HuH-7.5 (cell line): ENCODE data around the gene EPC1.
"Not testable (repeated sequence)": the region's sequence is repeated elsewhere in the genome, so short reads cannot be mapped to it uniquely, and the experiment has no call there.

Experiments
- DNase-seq: peaks from one replicate; pipeline ENCODE4 v3.0.0; 2011; ENCODE audit warnings: low spot score

Gene EPC1

DNA sequence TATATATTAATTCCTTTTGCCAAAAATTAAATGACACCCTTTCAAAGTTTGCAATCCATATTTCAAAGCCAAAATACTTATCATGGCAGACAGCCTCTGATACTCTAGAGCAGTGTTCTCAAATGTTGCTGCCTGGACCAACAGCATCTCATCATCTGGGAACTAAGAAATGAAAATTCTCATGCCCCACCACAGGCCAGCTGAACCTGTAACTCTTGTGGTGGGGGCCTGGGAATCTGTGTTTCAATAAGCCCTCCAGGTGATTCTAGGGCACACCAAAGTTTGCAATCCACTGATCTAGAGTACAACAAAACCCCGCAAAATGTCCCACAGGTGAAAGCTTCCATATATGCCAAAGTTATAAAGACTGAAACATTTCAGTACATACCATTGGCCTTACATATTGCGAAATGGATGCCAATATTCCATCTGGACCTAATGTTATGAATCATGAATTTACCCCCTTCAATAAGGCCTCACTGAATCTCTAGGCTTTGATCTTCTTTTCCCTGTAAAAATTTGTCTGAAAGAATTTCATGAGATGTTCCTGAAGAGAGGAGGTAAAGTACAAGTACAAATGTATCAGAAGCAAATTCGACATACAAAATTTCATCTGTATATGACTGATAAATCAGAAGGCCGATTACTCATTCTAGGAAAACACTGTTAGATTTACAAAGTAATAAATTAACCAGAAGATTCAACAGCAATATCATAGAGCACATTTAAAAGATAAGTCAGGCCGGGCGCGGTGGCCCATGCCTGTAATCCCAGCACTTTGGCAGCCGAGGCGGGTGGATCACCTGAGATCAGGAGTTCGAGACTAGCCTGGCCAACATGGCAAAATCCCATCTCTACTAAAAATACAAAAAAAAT lies 25.3 kb upstream of the EPC1 start:
- DNase-seq = no peak

DNA sequence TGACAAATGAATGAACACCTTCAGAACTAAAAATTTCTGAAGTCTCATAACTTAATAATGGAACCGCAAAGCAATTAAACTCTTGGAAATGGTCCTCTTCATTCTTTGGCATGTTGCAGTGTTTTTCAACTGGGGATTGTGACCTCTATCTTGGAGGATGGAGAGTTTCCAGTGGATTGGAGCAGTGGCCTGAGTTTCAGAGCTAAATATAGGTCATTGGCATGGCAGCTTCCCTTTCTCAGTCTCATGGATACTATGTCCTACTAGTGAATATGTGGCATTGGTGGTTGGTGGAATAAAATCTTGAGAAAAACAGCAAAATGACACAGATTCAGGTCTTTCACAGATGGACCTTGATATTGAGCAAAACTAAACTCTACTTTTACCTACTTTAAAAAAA lies 24.1 kb upstream of the EPC1 start:
- DNase-seq = no peak

DNA sequence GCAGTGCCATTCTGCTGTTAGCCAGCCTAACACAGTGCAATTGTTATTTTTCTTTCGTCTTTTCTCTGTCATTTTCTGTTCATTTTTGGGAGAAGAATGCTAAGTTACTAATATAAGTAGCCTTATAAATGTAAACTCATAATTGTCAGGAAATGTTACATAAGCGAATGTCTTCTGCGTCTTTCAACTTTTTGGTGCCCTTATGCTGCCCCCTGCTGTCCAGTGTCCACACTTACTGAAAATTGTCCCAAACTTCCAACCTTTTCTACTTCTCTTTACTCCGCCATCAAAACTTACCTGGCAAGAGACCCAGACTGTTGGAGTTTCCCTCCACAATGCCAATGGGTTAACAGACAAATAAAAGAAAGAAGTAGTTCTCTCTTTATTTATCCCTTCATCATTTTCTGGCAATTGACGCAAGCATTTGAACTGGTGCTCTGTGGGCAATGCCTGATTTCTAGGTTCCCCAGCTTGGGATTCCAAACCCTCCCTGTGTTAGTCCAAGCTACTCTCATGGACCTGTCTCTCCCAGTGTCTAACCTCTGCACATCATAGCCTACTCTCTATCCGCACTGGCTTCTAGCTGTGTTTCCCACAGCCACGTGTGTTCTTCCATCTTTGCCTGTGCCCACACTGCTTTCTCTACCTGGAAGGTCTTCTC lies 21.0 kb upstream of the EPC1 start:
- no peak for DNase-seq

DNA sequence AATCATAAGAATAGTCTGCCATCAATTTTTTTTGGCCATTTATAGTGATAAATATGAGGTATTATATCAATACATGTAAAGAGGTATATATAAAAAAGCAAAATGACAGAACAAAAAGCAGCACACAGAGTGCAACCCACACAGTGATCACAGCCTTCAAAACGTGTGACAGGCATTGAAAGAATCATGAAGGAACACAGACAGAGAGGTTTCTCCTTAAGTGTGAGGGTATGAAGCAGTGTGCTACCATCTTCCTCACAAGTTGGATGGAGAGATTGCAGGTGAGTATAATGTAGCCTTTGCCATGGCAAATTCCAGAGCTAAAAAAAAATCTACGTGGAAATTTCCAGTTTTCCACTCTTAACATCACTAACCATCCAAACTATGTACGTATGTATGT lies 19.6 kb upstream of the EPC1 start:
- DNase-seq = no peak

DNA sequence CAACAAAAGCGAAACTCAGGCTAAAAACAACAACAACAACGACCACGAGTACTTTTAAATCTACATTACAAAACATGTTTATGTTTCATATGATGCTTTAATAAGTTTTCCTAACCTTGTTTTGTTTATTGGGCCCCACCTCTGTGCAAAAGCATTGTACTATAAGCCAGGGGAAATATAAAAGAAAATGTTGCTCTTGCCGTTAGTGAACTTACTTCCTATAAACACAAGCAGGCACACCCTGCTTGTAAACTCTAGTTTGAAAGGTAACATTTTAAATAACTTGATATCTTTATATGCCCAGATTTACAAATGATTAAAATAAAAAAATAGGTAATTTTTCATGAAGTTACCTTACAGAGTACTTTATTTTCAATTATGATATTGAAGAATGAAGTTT lies 19.2 kb upstream of the EPC1 start:
- DNase-seq = no peak

DNA sequence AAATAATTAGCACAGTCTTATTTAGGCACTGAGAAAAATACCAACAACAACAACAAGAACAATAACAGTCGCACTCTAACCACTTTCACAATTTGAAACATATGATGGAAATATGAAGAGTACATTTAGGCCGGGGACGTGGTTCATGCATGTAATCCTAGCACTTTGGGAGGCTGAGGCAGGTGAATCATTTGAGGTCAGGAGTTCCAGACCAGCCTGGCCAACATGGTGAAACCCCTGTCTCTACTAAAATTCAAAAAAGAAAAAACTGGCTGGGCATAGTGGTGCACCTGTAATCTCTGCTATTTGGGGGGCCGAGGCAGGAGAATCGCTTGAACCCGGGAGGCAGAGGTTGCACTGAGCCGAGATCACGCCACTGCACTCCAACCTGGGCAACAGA lies 18.4 kb upstream of the EPC1 start:
- not testable (repeated sequence) for DNase-seq

DNA sequence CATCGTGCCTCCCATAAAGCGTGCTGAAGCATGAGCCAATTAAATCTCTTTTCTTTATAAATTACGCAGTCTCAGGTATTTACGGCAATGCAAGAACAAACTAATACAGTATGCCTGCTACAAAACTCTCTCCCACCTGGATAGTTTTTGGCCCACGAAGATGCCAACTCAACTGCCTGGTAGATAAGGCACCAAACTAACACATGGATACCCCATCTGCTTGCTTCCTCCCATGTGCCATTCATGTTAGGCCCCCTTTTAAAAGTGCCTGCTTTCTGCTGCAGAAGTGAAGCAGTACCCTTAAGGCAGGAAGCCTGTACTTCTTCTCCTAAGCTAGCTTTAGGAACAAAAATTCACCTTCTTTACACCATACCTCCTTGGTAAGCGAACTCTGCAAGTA lies 15.6 kb upstream of the EPC1 start:
- DNase-seq = no peak

DNA sequence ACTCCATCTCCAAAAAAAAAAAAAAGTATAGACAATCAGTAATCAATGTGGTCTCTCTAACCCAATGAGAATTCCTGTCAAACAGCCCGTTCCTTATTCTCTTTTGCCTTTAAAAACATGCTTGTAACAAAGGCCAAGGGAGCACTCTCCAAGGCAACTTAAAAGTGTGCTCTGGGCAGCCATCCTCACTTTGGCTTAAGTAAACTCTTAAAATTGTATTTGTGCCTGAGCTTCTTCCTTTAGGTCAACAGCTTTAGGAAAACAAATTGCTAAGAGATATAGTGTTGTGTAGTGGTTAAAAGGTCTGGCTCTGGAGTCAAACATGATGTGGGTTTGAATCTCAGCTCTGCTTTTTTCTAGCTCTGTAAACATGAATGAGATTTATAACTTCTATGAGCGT lies 13.9 kb upstream of the EPC1 start:
- no peak for DNase-seq

DNA sequence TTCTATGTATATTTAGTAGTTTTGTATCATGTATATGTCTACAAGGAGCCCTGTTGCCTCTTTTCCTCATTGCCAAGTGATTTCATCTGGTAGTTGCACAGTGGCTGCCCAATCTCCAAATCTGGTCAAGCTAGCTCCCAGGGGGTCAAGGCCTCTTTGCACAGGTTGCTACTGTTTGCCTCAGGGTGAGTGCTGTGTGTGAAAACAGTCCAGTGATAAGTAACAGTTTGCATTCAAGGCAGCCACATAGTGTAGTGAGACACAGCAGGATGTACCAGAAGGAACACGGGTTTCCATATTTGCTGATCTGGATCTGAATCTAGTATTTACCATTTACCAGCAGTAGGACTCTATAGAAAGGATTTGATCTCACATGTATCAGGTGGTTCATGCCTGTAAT lies 13.3 kb upstream of the EPC1 start:
- no peak for DNase-seq

DNA sequence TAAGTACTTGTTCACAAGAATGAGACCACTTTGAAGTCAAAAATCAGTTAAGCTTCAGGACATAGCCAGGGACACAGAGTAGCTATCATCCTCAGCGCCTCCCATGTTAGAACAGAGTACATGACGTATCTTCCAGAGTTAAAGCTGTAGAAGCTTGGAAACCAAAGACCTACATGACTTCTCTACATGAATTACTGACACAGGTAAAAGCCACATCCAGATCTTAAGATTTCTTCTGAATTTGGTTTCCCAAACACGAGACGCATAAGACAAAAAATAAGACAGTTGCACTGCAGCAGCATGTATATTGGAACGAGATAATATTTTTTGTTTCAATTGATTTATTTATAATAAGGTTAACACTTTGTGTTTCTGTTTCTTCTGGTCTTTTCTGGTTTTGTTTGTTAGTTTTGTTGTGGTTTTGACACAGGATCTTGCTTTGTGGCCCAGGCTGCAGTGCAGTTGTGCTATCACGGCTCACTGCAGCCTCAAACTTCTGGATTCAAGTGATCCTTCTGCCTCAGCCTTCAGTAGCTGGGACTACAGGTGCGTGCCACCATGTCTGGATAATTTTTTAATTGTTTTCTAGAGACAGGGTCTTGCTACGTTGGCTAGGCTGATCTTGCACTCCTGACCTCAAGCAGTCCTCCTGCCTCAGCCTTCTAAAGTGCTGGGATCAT lies 10.2 kb upstream of the EPC1 start:
- DNase-seq = no peak

DNA sequence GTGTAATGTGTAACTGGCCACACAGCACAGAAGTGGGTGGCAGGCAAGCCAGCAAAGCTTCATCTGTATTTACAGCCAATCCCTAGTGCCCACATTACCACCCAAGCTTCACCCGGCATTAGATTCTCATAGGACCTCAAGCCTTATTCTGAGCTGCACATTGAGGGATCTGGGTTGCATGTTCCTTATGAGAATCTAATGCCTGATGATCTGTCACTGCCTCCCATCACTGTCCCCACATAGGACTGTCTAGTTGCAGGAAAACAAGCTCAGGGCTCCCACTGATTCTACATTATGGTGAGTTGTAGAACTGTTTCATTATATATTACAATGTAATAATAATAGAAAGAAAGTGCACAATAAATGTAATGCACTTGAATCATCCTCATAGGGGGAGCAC lies 7.7 kb upstream of the EPC1 start:
- DNase-seq = not testable (repeated sequence)

DNA sequence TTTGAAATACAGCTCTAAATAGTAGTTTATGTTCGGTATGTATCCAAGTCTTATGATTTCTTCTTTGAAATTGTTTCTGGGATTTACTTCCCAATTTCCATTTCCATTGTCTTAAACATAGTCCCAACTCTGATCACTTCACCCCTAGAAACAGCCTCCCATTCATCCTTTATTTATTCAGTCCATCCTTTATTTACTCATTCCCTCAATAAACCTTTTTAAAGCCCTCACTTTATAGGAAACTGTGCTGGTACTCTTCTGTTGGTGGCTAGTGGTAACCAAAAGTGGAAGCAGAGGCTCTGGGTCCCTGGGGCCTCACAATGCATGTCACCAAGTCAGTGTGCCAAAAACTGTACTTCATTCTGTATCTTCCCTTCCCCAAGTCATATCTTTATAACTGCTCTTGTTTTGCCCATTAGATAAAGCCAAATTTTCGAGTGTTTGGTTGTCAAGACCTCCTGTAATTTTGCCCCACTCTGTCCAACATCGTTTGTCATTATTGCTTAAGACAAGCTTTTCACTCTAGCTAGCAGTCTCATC lies 3.9 kb upstream of the EPC1 start:
- DNase-seq = no peak

DNA sequence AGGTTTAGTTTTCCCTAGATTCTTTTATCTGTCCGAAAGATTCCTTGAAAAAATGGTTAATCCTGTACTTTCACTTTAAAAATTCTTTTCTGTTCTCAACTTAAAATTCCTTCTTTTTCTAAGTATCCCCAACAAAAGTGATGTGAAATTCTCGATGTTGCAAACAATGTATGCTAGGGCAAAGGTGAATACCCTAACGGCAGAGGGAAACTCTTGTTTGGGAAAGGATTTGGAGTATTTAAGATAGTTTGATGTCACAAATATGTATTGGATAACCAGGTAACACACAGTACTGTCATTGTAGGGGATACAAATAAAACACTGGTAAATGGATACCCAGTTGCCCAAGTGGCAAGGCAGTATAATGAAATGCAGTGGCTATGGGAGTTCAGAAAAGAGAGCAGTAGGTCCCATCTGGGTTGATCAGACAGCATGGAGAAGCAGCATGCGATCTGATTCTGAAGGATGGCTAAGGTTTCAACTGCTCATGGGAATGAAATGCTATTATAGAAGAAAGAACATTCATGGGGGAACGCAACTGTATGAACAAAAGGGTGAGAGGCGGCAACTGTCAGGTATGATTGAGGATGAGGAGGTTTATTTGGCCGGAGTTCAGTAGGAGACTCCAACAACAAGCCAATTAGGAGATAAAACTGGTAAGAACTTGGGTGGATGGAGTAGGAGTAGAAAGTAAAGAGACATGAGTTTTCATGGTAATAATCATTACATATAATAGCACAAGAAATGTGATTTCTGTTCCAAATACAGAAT lies 3.2 kb upstream of the EPC1 start:
- DNase-seq = no peak

DNA sequence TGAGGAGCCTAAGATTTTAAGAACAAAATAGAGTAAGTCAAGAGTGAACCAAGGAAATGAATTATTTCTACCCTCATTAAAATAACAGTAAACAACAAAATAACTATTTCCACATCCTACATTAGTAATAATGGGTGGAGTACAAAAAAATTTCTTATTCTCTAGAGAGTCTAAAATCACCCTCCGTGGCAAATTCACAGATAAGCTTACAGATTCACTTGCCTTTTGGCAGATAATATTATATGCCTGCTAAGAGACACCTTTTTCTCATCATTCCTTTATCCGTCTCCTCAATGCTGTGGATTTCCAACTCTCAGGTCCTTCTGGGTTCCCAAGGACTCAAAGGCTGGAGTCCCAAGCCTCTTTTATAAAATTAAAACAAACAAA lies 2.2 kb upstream of the EPC1 start:
- DNase-seq = no peak

DNA sequence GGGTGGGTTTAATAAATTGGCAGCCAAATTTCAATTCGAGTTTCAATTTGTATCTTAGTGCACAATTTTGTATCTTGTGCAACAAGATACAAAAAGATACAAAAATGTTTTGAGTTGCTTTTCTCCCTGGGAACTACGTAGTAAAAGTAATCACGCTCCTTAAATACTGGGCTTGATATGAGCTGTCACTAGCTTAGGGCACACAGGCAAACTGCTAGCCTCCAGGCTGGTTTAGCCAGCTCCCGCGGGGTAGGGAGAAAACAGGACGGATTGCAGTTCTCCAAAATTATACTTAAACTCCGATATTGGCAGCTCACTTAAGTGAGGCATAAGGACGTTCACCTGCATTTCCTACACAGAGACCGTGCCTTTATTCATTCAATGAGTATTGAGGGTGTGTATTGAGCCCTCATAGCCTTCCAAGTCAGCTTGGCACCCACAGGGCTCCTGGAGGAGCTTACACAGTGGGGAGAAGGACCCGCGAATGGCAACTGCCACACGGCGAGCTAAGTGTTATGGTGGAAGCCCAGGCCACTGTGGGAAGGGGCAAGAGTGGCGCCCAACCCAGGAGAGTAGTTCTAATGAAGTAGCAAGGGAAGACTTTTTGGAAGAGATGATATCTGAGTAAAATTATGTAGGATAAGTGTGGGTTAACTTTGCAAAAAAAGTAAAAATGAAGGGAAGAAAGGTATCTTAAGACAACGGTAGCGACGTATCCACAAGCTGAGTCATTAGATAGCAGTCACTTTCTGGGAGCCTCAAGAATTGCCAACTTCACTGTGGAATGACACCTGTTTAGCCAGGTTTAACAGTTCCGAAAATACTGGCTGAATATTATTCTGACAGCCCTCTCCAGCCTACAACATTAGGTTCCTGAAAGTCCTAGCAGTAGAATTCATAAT lies 1.6 kb upstream of the EPC1 start:
- no peak for DNase-seq

DNA sequence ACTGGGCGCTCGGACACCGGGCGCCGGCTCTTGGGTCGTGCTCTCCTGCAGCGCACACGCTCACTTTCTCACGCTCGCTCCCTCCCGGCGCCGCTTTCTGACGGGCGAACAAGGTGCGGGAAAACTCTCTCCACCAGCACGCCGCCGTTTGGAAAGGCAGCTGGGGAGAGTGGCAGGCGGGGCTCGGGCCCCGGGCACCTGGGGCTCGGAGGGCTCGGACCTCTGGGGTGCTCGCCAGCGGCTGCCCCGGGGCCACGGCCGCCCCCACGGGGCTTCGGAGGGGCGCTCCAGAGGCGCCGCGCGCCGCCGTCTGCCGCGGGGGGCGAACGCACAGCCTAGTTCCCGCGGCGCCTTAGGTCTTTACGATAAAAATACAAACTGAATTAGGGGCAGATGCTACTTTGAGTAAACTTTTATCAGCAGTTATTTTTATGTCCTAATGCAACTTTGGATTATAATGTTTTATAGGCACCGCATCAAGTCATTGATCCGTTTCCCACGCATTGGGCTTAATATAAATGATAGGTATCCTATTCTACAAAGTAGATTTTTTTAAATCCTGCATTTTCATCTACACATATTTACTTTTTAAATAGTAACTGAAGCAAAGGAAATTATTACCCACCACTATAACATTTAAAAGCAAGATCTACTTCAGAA lies 535 bp upstream of the EPC1 start:
- DNase-seq = no peak

DNA sequence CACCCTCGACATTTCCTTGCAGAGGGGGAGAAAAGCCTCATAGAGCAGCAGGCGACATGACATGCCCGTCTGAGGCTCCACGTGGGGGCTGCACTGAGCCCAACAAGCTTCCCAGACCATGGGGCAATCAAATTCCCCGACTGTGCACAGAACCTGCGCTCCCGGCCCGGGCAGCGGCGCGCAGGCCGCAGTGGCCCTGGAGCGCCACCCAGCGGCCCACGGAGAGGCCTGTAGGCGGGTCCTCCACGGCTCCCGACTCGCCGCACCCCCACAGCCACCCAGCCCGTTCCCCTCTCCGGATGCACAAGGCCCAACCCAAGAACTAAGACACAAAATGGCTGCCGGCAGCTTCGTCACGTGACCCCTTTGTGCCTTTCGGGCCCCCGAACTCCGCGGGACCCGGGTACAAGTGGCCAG lies 816 bp downstream of the EPC1 start:
- peak; percentile 94 for DNase-seq

DNA sequence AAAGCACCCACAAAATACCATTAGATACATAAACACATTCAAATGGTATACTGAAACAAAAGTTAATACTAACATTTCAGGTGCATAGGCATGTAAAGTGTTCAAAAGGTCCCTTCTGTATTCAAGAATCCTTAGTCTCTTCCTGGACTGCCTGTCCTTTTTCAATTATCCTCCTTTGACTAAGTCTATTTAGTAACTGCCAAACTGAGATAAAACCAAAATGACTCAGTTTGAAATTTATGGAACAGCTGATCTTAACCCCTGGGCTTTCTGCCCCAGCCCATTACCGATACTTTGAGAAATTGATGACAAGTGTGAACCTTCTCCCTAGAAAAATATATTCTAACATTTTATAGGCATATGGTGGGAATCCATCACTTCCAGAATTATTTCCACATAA lies 5.4 kb downstream of the EPC1 start:
- DNase-seq = no peak

DNA sequence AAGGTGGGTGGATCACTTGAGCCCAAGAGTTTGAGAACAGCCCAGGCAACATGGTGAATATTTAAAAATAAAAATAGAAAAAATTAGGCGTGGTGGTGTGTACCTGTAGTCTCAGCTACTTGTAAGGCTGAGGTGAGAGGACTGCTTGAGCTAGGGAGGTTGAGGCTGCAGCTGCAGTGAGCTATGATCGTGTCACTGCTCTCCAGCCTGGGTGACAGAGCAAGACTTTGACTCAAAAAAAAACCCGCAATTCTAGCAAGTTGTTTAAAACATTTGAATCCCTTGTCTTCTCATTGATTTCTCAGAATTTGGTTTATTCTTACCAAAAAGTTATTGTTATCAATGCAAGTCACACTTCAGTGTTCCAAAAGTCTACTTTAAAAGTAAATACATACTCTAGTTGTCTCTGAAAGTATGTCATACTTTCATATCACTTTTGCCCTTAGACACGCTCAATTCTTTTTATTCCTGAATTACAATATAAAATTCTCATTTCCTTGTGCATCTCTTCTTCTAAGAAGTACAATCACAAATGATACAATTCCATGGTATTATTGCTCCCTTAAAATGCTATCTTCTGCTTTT lies 6.3 kb downstream of the EPC1 start:
- no peak for DNase-seq

DNA sequence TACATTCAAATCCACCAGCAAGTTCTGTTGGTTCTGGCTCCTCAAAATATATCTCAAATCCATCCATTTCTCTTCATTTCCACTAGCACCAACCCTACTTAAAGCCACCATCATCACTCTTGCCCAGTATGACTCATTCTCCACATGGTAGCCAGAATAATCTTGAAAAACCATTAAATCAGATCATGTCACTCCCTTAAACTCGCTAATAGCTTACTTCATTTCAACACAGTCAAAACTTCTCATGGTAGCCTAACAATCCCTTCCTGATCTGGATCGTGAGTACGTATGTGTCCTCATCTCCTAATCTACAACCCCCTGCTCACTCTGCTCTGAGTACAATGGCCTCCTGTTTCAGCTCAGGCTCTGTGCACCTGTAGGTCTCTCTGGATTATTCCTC lies 8.7 kb downstream of the EPC1 start:
- no peak for DNase-seq
